Activated T-helper 2 cell treated with anti-CD3 and anti-CD28 coated beads, Interferon-gamma antibody, Interleukin-2, Interleukin-4, amounts not matched to agents 10 μg/mL and 5 μg/mL and 100 μg/mL, durations not matched to agents 14 hours and 24 hours and 36 hours (primary cell): Measurements from ENCODE around the gene DTX2. TPM values are rescaled to one million over a fixed set of nuclear protein-coding genes. Genes with fewer than 3 reads are reported as not detected.
"Not testable (repeated sequence)": the region's sequence is repeated elsewhere in the genome, so short reads cannot be mapped to it uniquely, and the experiment has no call there.

Source experiments
- DNase-seq: peaks from one replicate; pipeline ENCODE4 v3.0.0; 2021; ENCODE audit warnings: low spot score
- H3K27ac Mint-ChIP-seq: one replicate; pipeline ENCODE4 v1.8.0; 2021; ENCODE audit warnings: mixed read lengths
- H3K27me3 Mint-ChIP-seq: one replicate; pipeline ENCODE4 v1.8.0; 2021; ENCODE audit warnings: low read depth, mixed read lengths
- H3K36me3 Mint-ChIP-seq: one replicate; pipeline ENCODE4 v1.8.0; 2021; ENCODE audit warnings: low read depth, mixed read lengths
- H3K4me1 Mint-ChIP-seq: one replicate; pipeline ENCODE4 v1.8.0; 2021; ENCODE audit warnings: low read depth, mixed read lengths
- H3K4me3 Mint-ChIP-seq: one replicate; pipeline ENCODE4 v1.8.0; 2021; ENCODE audit warnings: low read depth, mild to moderate bottlenecking, moderate library complexity, mixed read lengths
- H3K9me3 Mint-ChIP-seq: one replicate; pipeline ENCODE4 v1.8.0; 2021; ENCODE audit warnings: mixed read lengths
- intact Hi-C: fragments of 100-400 bp; cut with micrococcal nuclease; formaldehyde crosslinking; loops from one replicate; pipeline ENCODE4 v1.15.1; 2023
- total RNA-seq: library from RNA; stranded (reverse); gene quantifications from 2 replicates; pipeline ENCODE4 v1.2.3, GENCODE V29; 2022

Gene DTX2
- 24.7 and 26.3 TPM in 2 replicates for total RNA-seq

- H3K4me3 Mint-ChIP-seq = peak within 1 kb of the TSS; percentile 65
- intact Hi-C loops, H3K36me3 Mint-ChIP-seq, H3K27ac Mint-ChIP-seq, H3K4me1 Mint-ChIP-seq, H3K9me3 Mint-ChIP-seq, H3K27me3 Mint-ChIP-seq: not testable (repeated sequence)
- peak; percentile 60 for DNase-seq
Observed at GRCh38 chr7:76461464-76462101, at the start of gene DTX2. Gene DTX2, plus strand, starts transcription at chr7:76461709. Its CDS starts 18,801 bp downstream, at chr7:76480510.

DNA sequence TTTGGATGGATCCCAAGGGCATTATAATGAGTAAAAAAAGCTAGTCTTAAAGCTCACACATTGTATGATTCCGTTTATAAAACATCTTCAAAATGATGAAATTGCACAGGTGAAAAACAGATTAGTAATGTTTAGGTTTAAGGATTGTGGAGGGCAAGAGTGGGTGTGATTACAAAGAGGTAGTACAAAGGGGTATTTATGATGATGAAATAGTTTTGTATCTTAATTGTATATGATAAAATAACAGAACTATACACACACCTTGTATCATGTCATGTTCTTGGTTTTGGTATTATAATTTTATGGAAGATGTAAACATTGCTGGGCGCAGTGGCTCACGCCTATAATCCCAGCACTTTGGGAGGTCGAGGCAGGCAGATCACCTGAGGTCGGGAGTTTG lies 49.3 kb upstream of the DTX2 start:
- Mint-ChIP-seq H3K36me3 (peaks cover 3% of the 10 kb centered on the region), H3K4me3 (no peak overlapping the region), H3K27me3 (no peaks in the 10 kb centered on the region), H3K27ac (no peak overlapping the region), H3K4me1 (no peaks in the 10 kb centered on the region), H3K9me3 (no peaks in the 10 kb centered on the region)
- no peak for DNase-seq
- intact Hi-C loops = no loop called here

DNA sequence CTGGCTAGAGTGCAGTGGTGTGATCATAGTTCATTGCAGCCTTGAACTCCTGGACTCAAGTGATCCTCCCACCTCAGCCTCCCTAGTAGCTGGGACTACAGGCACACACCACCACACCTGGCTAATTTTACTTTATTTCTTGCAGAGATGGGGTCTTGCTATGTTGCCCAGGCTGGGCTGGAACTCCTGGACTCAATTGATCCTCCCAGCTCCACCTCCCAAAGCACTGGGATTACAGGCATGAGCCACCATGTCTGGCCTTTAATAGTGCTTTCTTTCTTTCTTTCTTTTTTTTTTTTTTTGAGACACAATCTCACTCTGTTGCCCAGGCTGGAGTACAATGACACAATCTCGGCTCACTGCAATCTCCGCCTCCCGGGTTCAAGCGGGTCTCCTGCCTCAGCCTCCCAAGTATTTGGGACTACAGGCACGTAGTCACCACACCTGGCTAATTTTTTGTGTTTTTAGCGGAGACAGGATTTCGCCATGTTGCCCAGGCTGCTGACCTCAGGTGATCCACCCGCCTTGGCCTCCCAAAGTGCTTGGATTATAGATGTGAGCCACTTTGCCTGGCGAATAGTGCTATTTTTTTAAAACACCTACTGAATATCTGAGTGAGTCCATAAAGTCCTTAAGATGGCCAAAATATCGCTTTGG lies 43.7 kb upstream of the DTX2 start:
- DNase-seq, intact Hi-C loops, H3K27ac Mint-ChIP-seq, H3K4me1 Mint-ChIP-seq, H3K4me3 Mint-ChIP-seq, H3K9me3 Mint-ChIP-seq, H3K27me3 Mint-ChIP-seq, H3K36me3 Mint-ChIP-seq: not testable (repeated sequence)

GRCh38 chr7:76421097-76421496 lies 40.4 kb upstream of the DTX2 start:
- peaks cover 11% of the 10 kb centered on the region for H3K4me1 Mint-ChIP-seq
- H3K36me3 Mint-ChIP-seq, H3K4me3 Mint-ChIP-seq, H3K27ac Mint-ChIP-seq, H3K27me3 Mint-ChIP-seq, H3K9me3 Mint-ChIP-seq, DNase-seq, intact Hi-C loops: not testable (repeated sequence)

DNA sequence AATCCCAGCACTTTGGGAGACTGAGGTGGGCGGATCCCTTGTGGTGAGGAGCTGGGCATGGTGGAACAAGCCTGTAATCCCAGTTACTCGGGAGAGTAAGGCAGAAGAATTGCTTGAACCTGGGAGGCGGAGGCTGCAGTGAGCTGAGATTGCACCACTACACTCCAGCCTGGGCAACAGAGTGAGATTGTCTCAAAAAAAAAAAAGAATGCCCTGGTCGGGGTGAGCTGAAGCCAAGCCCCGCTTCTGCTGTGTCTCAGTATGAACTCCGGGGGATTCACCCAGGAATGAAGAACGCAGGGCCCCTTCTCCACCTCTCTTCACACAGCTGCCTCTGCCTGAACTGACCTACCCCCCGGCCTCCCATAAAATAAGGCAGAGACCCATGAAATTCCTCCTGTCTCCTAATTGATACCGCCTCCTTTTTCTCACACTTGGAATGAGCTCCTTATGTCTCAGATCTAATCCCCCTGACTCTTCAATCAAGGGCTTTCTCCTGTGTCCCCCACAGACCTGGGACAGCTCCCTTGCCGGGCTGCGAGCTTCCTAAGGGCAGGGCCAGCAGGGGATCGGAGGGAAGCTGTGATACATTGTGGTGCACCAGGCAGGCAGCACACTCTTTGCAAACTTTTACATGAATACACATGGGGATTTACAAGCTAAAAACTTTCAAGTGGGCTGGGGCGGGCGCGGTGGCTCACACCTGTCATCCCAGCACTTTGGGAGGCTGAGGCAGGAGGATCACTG lies 37.7 kb upstream of the DTX2 start:
- Mint-ChIP-seq H3K27ac (no peak overlapping the region), H3K4me1 (peaks cover 11% of the 10 kb centered on the region), H3K9me3 (no peaks in the 10 kb centered on the region), H3K36me3 (no peaks in the 10 kb centered on the region), H3K27me3 (peaks cover 9% of the 10 kb centered on the region), H3K4me3 (no peak overlapping the region)
- intact Hi-C loops = no loop called here
- no peak for DNase-seq

DNA sequence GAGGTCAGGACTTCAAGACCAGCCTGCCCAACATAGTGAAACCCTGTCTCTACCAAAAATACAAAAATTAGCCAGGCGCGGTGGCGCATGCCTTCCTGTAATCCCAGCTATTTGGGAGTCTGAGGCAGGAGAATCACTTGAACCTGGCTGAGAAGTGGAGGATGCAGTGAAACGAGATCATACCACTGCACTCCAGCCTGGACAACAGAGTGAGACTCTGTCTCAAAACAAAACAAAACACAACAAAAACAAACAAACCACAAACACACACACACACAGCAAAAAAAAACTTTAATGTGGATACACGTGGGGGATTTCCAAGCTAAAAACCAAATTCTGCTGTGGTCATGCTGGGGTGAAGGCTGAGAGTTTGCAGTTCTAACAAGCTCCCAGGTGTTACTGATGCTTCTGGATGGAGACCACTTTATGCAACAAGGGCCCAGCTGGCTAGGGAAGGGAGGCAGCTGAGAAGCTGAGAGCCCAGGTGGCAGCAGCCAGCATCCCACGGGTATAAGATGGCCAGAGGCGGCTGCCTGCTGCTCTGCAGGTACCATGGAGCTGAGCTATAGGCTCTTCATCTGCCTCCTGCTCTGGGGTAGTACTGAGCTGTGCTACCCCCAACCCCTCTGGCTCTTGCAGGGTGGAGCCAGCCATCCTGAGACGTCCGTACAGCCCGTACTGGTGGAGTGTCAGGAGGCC lies 36.9 kb upstream of the DTX2 start, which contains the start of gene ZP3:
TSS of gene ZP3 (plus strand) at position 538 of the 699 bp plus-strand sequence. CDS start at position 553, 15 bp downstream.
- no peak within 1 kb of the TSS for H3K4me3 Mint-ChIP-seq
- no peak within 1 kb of the TSS for H3K27ac Mint-ChIP-seq
- H3K4me1 Mint-ChIP-seq = peaks cover 9% of the 10 kb centered on the region

DNA sequence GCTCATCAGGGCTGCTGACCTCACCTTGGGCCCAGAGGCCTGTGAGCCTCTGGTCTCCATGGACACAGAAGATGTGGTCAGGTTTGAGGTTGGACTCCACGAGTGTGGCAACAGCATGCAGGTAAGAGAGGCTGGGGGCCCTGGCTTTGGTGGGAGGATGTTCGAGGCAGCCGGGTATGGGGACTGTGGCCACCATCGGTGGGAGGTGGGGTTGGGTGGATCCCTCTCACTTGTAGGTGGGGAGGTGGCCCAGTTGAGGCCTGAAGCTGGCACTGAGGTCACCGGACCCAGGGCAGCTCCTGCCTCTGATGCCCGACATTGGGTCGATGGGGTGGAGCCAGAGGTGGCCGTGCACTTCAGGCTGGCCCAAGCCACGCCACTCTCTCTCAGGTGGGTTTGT lies 36.4 kb upstream of the DTX2 start:
- no peak overlapping the region for H3K27ac Mint-ChIP-seq
- peaks cover 9% of the 10 kb centered on the region for H3K4me1 Mint-ChIP-seq
- intact Hi-C loops = no loop called here
- H3K27me3 Mint-ChIP-seq = peaks cover 7% of the 10 kb centered on the region
- H3K4me3 Mint-ChIP-seq = no peak overlapping the region
- H3K36me3 Mint-ChIP-seq = no peaks in the 10 kb centered on the region
- DNase-seq = no peak
- no peaks in the 10 kb centered on the region for H3K9me3 Mint-ChIP-seq

More for the DNA sequence above, 36.9 kb upstream of the DTX2 start, which contains the start of gene ZP3:
- Mint-ChIP-seq H3K27me3 (peaks cover 9% of the 10 kb centered on the region), H3K36me3 (no peaks in the 10 kb centered on the region), H3K9me3 (no peaks in the 10 kb centered on the region)
- no peak for DNase-seq
- intact Hi-C loops = no loop called here

GRCh38 chr7:76425558-76425957 lies 36.0 kb upstream of the DTX2 start:
- H3K27ac Mint-ChIP-seq, H3K27me3 Mint-ChIP-seq, H3K9me3 Mint-ChIP-seq, H3K4me1 Mint-ChIP-seq, intact Hi-C loops, DNase-seq, H3K36me3 Mint-ChIP-seq, H3K4me3 Mint-ChIP-seq: not testable (repeated sequence)

- Mint-ChIP-seq H3K4me1 (peaks cover 9% of the 10 kb centered on the region), H3K36me3 (no peaks in the 10 kb centered on the region)
- intact Hi-C loops = no loop called here
Observed at GRCh38 chr7:76426246-76426645, 35.3 kb upstream of the DTX2 start.

GRCh38 chr7:76427635-76428034 lies 33.9 kb upstream of the DTX2 start:
- Mint-ChIP-seq H3K36me3 (no peaks in the 10 kb centered on the region), H3K4me3 (no peak overlapping the region), H3K4me1 (peaks cover 9% of the 10 kb centered on the region), H3K27ac (no peak overlapping the region), H3K9me3 (no peaks in the 10 kb centered on the region), H3K27me3 (peaks cover 2% of the 10 kb centered on the region)
- no peak for DNase-seq
- intact Hi-C loops = no loop called here

More at GRCh38 chr7:76426246-76426645, 35.3 kb upstream of the DTX2 start:
- Mint-ChIP-seq H3K4me3 (no peak overlapping the region), H3K27me3 (peaks cover 2% of the 10 kb centered on the region), H3K27ac (no peak overlapping the region), H3K9me3 (no peaks in the 10 kb centered on the region)
- no peak for DNase-seq

DNA sequence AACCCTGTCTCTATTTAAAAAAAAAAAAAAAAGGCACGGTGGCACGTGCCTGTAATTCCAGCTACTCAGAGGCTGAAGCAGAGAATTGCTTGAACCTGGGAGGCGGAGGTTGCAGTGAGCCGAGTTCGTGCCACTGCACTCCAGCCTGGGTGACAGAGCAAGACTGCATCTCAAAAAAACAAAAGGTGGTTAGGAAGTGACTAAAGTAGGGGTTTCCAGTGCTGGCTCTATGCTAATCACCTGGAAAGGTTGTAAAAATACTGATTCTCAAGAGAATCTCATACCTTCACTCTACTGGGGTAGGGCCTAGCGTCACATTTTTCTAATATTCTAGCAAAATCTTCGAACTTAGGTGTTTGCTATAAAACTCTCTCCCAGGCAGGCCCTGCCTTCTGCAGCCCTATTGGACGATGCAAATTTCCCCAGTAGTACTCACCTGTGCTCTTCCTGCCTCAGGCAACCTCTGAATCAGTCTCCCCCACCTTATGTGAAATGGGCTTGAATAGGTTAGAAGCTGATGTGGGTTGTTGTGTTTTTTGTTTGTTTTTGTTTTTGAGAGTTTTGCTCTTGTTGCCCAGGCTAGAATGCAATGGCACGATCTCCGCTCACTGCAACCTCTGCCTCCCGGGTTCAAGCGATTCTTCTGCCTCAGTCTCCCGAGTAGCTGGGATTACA lies 33.2 kb upstream of the DTX2 start:
- DNase-seq = no peak
- no peaks in the 10 kb centered on the region for H3K36me3 Mint-ChIP-seq
- peaks cover 2% of the 10 kb centered on the region for H3K27me3 Mint-ChIP-seq
- intact Hi-C loops = no loop called here
- no peak overlapping the region for H3K4me3 Mint-ChIP-seq
- peaks cover 9% of the 10 kb centered on the region for H3K4me1 Mint-ChIP-seq
- no peak overlapping the region for H3K27ac Mint-ChIP-seq
- H3K9me3 Mint-ChIP-seq = no peaks in the 10 kb centered on the region
